Testis (tissue), 3 donors: ENCODE data around the gene MAPKAP1. TPM values are rescaled to one million over a fixed set of nuclear protein-coding genes. Genes with fewer than 3 reads are reported as not detected.

Source experiments
- DNase-seq: peaks from one replicate; pipeline ENCODE4 v3.0.0-alpha.2; 2019
- H3K27ac ChIP-seq, 2 donors: fragments of 200-600 bp; sonication (generic); one replicate each; pipeline ENCODE4 v1.5.1; 2019
- H3K27me3 ChIP-seq: fragments of 200-600 bp; sonication (generic); one replicate; pipeline ENCODE4 v1.5.1; 2019
- H3K36me3 ChIP-seq: fragments of 200-600 bp; sonication (generic); one replicate; pipeline ENCODE4 v1.5.1; 2017; ENCODE audit warnings: low read depth; ENCODE audit errors: missing control alignments
- H3K4me1 ChIP-seq: fragments of 200-600 bp; sonication (generic); one replicate; pipeline ENCODE4 v1.5.1; 2019
- H3K4me3 ChIP-seq, 2 donors: fragments of 200-600 bp; sonication (generic); one replicate each; pipeline ENCODE4 v1.5.1; 2017 to 2019
- H3K9me3 ChIP-seq: fragments of 200-600 bp; sonication (generic); one replicate; pipeline ENCODE4 v1.5.1; 2017
- POLR2A ChIP-seq: fragments of 450-650 bp; IDR thresholded peaks from one replicate; pipeline ENCODE4 v1.6.1; 2017; ENCODE audit warnings: antibody characterized with exemption, mild to moderate bottlenecking, moderate library complexity
- WGBS, 2 donors: methylation state at CpG; one replicate each; pipeline ENCODE4 v1.1.5; 2018; 5-methylcytosine and 5-hydroxymethylcytosine counted together
- intact Hi-C: fragments of 100-400 bp; cut with DNase I; formaldehyde crosslinking; loops from one replicate; pipeline ENCODE4 v1.15.1; 2023; ENCODE audit warnings: low total_unique reads
- polyA plus RNA-seq: library from polyadenylated mRNA; stranded (reverse); fragments of 350-450 nt; fragmentation: Illumina TruSeq; extraction: RNeasy Lipid Tissue Mini Kit (QIAGEN cat#74804); gene quantifications from one replicate; pipeline ENCODE4 v1.2.3, GENCODE V29; 2014; ENCODE audit warnings: low read depth, low replicate concordance; ENCODE audit not compliant: insufficient read depth
- total RNA-seq, 2 donors: library from RNA; depleted of rRNA; stranded (reverse); fragments of >200 nt; gene quantifications; one replicate each; pipeline ENCODE4 v1.2.3, GENCODE V29; 2016
- TF ChIP-seq, protein P1 (sequence below), 3 experiments: fragments of 450-650 bp in 2 of 3; fragments of 200-600 bp in 1 of 3; sonication (generic) in 1 of 3; IDR thresholded peaks; one replicate each; pipeline ENCODE4 v1.5.1; 2016 to 2019; ENCODE audit warnings: antibody characterized with exemption in 3 of 3, mild to moderate bottlenecking in 2 of 3, moderate library complexity in 1 of 3

Gene MAPKAP1
- total and polyA plus RNA-seq, 3 donors from 2014 or later: 112 to 135 (median 115) TPM

DNA sequence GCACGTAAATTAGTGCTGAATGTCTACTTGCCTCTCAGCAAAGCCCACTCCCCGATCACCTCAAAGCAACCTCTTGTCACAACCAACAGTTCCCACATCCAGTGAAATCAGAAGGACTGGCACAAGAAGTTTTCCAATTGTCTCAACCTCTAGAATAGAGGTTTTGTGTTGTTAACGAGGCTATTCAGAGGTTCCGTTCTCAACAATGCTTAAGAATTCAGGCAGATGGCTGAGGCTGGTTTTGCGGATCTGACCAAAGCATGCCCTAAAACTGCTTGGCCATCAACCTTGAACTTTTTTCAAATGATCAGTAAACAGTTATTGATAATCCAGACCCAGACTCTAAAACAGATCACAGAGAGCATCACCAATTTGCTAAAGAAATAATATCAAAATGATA, 52.9 kb downstream of the MAPKAP1 start:
- TF ChIP-seq POLR2A: no peak
- TF ChIP-seq, protein P1, sequence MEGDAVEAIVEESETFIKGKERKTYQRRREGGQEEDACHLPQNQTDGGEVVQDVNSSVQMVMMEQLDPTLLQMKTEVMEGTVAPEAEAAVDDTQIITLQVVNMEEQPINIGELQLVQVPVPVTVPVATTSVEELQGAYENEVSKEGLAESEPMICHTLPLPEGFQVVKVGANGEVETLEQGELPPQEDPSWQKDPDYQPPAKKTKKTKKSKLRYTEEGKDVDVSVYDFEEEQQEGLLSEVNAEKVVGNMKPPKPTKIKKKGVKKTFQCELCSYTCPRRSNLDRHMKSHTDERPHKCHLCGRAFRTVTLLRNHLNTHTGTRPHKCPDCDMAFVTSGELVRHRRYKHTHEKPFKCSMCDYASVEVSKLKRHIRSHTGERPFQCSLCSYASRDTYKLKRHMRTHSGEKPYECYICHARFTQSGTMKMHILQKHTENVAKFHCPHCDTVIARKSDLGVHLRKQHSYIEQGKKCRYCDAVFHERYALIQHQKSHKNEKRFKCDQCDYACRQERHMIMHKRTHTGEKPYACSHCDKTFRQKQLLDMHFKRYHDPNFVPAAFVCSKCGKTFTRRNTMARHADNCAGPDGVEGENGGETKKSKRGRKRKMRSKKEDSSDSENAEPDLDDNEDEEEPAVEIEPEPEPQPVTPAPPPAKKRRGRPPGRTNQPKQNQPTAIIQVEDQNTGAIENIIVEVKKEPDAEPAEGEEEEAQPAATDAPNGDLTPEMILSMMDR (IDR thresholded peaks at IDR 0.05): no peak
- DNase-seq: no peak
- intact Hi-C loops: no loop called here
- WGBS, 2 donors: 72 to 84% methylated on average over 5 of the region's 5 CpGs
- Histone ChIP-seq H3K4me1 (peaks cover 12% of the 10 kb centered on the region), H3K27me3 (no peaks in the 10 kb centered on the region), H3K9me3 (no peaks in the 10 kb centered on the region), H3K27ac (no peak overlapping the region), H3K4me3 (no peak overlapping the region), H3K36me3 (no peaks in the 10 kb centered on the region)

DNA sequence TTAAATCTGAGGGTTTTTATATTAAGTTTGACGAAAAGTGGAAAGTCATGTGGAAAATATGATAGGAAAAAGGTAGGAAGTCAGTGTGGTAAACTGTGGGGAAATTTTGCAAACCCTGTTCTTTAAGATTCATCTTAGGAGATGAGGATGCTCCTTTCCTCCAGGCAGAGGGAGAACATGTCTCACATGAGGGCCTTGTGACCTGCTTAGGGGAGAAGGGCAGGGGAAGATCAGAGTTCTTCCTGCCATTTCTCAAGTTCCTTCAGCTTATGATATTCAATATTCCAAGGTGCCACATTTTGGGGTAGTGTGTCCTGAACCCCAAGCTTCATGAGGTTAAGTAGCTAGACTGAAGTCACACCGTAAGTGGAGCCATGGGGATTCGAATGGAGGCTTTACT, 53.7 kb downstream of the MAPKAP1 start:
- Histone ChIP-seq H3K27me3 (no peaks in the 10 kb centered on the region), H3K36me3 (no peaks in the 10 kb centered on the region), H3K4me1 (peaks cover 12% of the 10 kb centered on the region), H3K9me3 (no peaks in the 10 kb centered on the region), H3K27ac (no peak overlapping the region), H3K4me3 (no peak overlapping the region)
- intact Hi-C loops: no loop called here
- TF ChIP-seq POLR2A: no peak
- TF ChIP-seq, protein P1 (IDR thresholded peaks at IDR 0.05): no peak
- no peak for DNase-seq
- WGBS, 2 donors: 90 to 94% methylated on average over 3 of the region's 3 CpGs

DNA sequence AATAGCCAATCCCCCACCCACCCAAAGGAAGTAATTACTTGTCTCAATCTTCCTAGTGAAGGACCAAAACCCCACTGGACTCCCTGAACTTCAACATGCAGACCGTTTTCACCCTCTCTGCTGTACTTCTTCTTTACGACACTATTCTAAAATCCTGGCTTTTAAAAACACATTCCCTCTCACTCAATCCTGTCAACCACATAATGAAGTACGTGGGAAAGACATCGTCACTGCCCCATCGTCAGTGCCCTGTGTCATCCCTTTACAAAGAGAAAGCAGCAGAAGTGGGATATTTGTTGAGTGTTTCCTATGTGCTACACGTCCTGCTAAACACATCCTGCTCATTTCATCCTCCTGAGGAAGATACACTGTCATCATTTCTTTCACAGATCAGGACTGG, 54.2 kb downstream of the MAPKAP1 start:
- Histone ChIP-seq H3K27me3 (no peaks in the 10 kb centered on the region), H3K36me3 (no peaks in the 10 kb centered on the region), H3K4me1 (peaks cover 12% of the 10 kb centered on the region), H3K27ac (no peak overlapping the region), H3K4me3 (no peak overlapping the region), H3K9me3 (no peaks in the 10 kb centered on the region)
- DNase-seq: no peak
- TF ChIP-seq, protein P1 (IDR thresholded peaks at IDR 0.05): no peak
- TF ChIP-seq POLR2A: no peak
- 56 to 64% methylated on average over 6 of the region's 6 CpGs for WGBS, 2 donors
- intact Hi-C loops: no loop called here

DNA sequence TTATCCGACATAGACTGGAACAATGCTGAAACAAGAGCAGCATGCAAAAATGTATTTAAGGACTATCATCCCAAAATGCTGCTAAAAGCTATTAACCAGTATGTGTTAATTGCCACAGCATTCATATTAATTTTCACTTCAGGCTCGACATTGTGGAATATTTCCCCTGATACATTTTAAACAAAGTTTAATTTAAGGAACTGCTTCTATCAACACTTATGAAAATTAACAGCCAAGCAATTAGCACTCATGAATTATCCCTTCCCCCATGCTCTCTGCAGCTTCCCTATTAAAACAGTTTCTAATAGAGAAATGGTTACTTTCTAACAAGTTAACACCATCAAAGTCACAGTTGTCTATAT, 54.8 kb downstream of the MAPKAP1 start:
- Histone ChIP-seq H3K27ac (no peak overlapping the region), H3K4me1 (peaks cover 12% of the 10 kb centered on the region), H3K4me3 (no peak overlapping the region), H3K9me3 (no peaks in the 10 kb centered on the region), H3K27me3 (no peaks in the 10 kb centered on the region), H3K36me3 (no peaks in the 10 kb centered on the region)
- intact Hi-C loops: no loop called here
- TF ChIP-seq POLR2A: no peak
- TF ChIP-seq, protein P1 (IDR thresholded peaks at IDR 0.05): no peak
- WGBS, 2 donors: 46 to 59% methylated on average over 2 of the region's 2 CpGs
- no peak for DNase-seq

DNA sequence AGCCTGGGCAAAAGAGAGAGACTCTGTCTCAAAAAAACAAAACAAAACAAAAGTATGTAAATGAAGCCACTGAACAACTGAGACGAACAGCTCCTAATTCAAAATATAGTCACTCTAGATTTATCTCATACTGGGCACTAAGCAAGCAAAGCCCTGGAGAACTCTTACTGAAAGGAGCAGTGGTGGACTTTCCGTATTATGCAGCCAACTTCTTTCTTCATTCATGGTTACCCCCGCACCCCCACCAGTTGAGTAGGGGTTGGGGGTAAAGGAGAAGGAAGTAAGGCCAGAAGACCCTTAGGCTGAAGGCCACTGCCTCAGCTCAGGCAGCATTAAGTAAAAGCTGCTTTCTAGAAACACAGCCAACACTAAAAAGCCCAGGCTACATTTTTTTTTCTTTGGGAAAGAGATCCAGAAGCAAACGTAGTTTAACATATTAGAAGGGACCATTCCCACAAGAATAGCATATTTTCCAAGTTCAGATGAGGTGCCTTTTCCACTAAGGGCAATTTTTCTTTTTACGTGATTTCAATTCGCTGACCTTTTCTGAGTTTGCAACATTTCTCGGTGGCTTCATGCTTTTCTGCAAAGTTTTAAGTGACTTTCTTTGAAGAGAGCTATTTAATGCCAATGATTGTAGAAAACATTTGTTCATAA, 55.3 kb downstream of the MAPKAP1 start:
- no peak for DNase-seq
- Histone ChIP-seq H3K4me3 (no peak overlapping the region), H3K27me3 (no peaks in the 10 kb centered on the region), H3K36me3 (no peaks in the 10 kb centered on the region), H3K9me3 (no peaks in the 10 kb centered on the region), H3K4me1 (peaks cover 12% of the 10 kb centered on the region), H3K27ac (no peak overlapping the region)
- TF ChIP-seq, protein P1 (IDR thresholded peaks at IDR 0.05): no peak
- no peak for TF ChIP-seq POLR2A
- 57 to 63% methylated on average over 7 of the region's 7 CpGs for WGBS, 2 donors
- intact Hi-C loops: no loop called here
